HG02938 (cell line): Measurements from ENCODE around the gene TTYH3.
"Not testable (repeated sequence)": the region's sequence is repeated elsewhere in the genome, so short reads cannot be mapped to it uniquely, and the experiment has no call there.

Experiments used
- ATAC-seq: cut with Tn5 transposase; IDR thresholded peaks from one replicate; pipeline ENCODE4 v1.9.1; 2021; ENCODE audit warnings: mild to moderate bottlenecking, moderate library complexity; ENCODE audit not compliant: unreplicated experiment

TTYH3 gene

GRCh38 chr7:2602406-2603043 lies 29.3 kb upstream of the TTYH3 start:
- no peak for ATAC-seq

GRCh38 chr7:2603044-2603965 lies 28.5 kb upstream of the TTYH3 start:
- ATAC-seq: no peak

- no peak for ATAC-seq
Observed at GRCh38 chr7:2604608-2605174, 27.1 kb upstream of the TTYH3 start.

- ATAC-seq: no peak
Observed at GRCh38 chr7:2605608-2606538, 25.9 kb upstream of the TTYH3 start.

- no peak for ATAC-seq
Observed at GRCh38 chr7:2606539-2606936, 25.2 kb upstream of the TTYH3 start.

GRCh38 chr7:2607122-2607922 lies 24.5 kb upstream of the TTYH3 start:
- ATAC-seq: no peak

- ATAC-seq: no peak
Observed at GRCh38 chr7:2607923-2608904, 23.6 kb upstream of the TTYH3 start.

GRCh38 chr7:2608921-2609411 lies 22.8 kb upstream of the TTYH3 start:
- ATAC-seq: no peak

GRCh38 chr7:2609646-2610045 lies 22.1 kb upstream of the TTYH3 start:
- not testable (repeated sequence) for ATAC-seq

- ATAC-seq: no peak
Observed at GRCh38 chr7:2610466-2610865, 21.3 kb upstream of the TTYH3 start.

- ATAC-seq: no peak
Observed at GRCh38 chr7:2610898-2611297, 20.9 kb upstream of the TTYH3 start.

- ATAC-seq: no peak
Observed at GRCh38 chr7:2611401-2611800, 20.4 kb upstream of the TTYH3 start.

- no peak for ATAC-seq
Observed at GRCh38 chr7:2611922-2612321, 19.9 kb upstream of the TTYH3 start.

- ATAC-seq: no peak
Observed at GRCh38 chr7:2612445-2613097, 19.2 kb upstream of the TTYH3 start.

- no peak for ATAC-seq
Observed at GRCh38 chr7:2613098-2613930, 18.5 kb upstream of the TTYH3 start.

- ATAC-seq: no peak
Observed at GRCh38 chr7:2613931-2614600, 17.7 kb upstream of the TTYH3 start.
